ENCODE data around the gene MAN1B1. TPM values are rescaled to one million over a fixed set of nuclear protein-coding genes. Genes with fewer than 3 reads are reported as not detected.

The MAN1B1 gene
- polyA plus RNA-seq, 2 of the 4 experiments (the other 2 are of a cell fraction) = 31.7 to 48.6 TPM

DNA sequence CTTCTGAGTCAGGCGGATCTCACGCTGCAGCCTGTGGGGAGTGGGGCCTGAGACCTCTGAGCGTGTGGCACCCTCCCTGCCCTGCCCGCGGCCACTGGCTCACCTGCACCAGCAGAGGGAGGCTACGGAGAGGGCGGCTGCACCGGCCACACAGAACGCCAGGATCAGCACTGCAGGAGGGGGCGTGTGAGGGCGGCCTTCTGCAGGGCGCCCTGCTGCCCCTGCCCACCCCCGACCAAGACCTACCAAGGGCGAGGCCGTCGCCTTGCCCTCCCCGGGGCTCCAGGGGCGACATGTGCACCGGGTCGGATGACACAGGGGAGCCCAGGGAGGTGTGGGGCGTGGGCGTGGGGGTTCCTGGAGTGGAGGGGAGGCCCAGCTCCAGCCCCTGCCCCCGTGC lies 46.2 kb upstream of the MAN1B1 start:
- Histone ChIP-seq H3K9me3 (no peaks in the 10 kb centered on the region), H3K4me2 (no peak overlapping the region), H3K4me3 (no peak overlapping the region), H3K4me1 (peaks cover 16% of the 10 kb centered on the region), H3K27ac (no peak overlapping the region)
- 85% methylated on average over 14 of the region's 23 CpGs for WGBS (ENCODE audit: missing lambda C conversion rate)
- no peak for FAIRE-seq
- CTCF ChIA-PET = interaction anchor here (8.2 to 20.4 kb wide), 3 partner anchors 17 to 92 kb away, joined by 169 to 282 read pairs (median 207); partner anchors contain the start of genes ABCA2, C8G, FBXW5 and LCN12
- no peak; a peak in 1 of 6 replicates for ATAC-seq
- TF ChIP-seq HEYL (CRISPR knock-in tag; IDR thresholded peaks at IDR 0.05) (no peak), E2F6 (IDR thresholded peaks at IDR 0.05; ENCODE audit: borderline replicate concordance, low read depth) (no peak), RNF2 (IDR thresholded peaks at IDR 0.05; ENCODE audit: borderline replicate concordance, low read depth) (no peak), ZNF302 (CRISPR knock-in tag; IDR thresholded peaks at IDR 0.05) (no peak), RFX5 (IDR thresholded peaks at IDR 0.05) (no peak), KDM1A (IDR thresholded peaks at IDR 0.05; ENCODE audit: low read depth) (no peak), TP53 (CRISPR knock-in tag; IDR thresholded peaks at IDR 0.05) (no peak), EP300 (IDR thresholded peaks at IDR 0.05) (no peak), CHD2 (IDR thresholded peaks at IDR 0.05; ENCODE audit: low read length, partially characterized antibody) (no peak)
- TF ChIP-seq, protein P1, sequence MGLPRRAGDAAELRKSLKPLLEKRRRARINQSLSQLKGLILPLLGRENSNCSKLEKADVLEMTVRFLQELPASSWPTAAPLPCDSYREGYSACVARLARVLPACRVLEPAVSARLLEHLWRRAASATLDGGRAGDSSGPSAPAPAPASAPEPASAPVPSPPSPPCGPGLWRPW (IDR thresholded peaks at IDR 0.05) = no peak
- POLR2A ChIA-PET = no interaction called here
- DNase-seq (ENCODE audit: low read depth in 1 of 2, low spot score in 1 of 2) = no peak

DNA sequence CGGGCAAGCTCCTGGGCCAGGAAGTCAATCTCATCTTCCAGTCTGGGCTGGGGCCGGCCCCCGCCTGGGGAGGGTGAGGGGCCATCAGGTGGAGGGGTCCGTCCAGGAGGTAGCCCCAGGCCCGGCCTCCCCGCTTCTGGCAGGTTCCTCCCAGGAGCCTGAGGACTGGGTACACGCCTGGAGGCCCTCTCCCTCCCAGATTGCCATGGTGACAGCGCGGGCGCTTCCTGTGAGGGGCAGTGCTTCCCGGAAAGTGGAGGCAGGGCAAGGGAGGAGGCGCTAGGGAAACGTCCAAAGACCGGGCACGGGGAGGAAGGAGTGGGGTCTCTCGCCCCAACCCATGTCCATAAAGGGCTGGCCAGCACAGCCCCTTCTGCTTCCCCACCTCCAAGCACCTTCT lies 45.7 kb upstream of the MAN1B1 start:
- DNase-seq (ENCODE audit: low read depth in 1 of 2, low spot score in 1 of 2) = no peak
- Histone ChIP-seq H3K9me3 (no peaks in the 10 kb centered on the region), H3K4me2 (no peak overlapping the region), H3K4me3 (no peak overlapping the region), H3K27ac (no peak overlapping the region), H3K4me1 (peaks cover 15% of the 10 kb centered on the region)
- WGBS (ENCODE audit: missing lambda C conversion rate) = 60% methylated on average over 13 of the region's 16 CpGs
- no peak for TF ChIP-seq E2F6 (IDR thresholded peaks at IDR 0.05; ENCODE audit: borderline replicate concordance, low read depth)
- TF ChIP-seq, protein P2, sequence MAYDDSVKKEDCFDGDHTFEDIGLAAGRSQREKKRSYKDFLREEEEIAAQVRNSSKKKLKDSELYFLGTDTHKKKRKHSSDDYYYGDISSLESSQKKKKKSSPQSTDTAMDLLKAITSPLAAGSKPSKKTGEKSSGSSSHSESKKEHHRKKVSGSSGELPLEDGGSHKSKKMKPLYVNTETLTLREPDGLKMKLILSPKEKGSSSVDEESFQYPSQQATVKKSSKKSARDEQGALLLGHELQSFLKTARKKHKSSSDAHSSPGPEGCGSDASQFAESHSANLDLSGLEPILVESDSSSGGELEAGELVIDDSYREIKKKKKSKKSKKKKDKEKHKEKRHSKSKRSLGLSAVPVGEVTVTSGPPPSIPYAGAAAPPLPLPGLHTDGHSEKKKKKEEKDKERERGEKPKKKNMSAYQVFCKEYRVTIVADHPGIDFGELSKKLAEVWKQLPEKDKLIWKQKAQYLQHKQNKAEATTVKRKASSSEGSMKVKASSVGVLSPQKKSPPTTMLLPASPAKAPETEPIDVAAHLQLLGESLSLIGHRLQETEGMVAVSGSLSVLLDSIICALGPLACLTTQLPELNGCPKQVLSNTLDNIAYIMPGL (CRISPR knock-in tag; IDR thresholded peaks at IDR 0.05; ENCODE audit: borderline replicate concordance) = no peak
- no peak for TF ChIP-seq GATA3 (IDR thresholded peaks at IDR 0.05; ENCODE audit: borderline replicate concordance)
- TF ChIP-seq ESRRA (IDR thresholded peaks at IDR 0.05; ENCODE audit: borderline replicate concordance, low read length) = no peak
- no peak for TF ChIP-seq ELK1 (IDR thresholded peaks at IDR 0.05; ENCODE audit: low read depth, low read length)
- TF ChIP-seq HDAC2 (IDR thresholded peaks at IDR 0.05) = no peak
- TF ChIP-seq NR3C1 (IDR thresholded peaks at IDR 0.05) = no peak
- no peak for TF ChIP-seq TP53 (CRISPR knock-in tag; IDR thresholded peaks at IDR 0.05)
- no peak for TF ChIP-seq HOXA7 (CRISPR knock-in tag; IDR thresholded peaks at IDR 0.05)
- TF ChIP-seq FOSL2 (IDR thresholded peaks at IDR 0.05) = no peak
- no peak for TF ChIP-seq FOSL2 (CRISPR knock-in tag; IDR thresholded peaks at IDR 0.05)
- no peak for TF ChIP-seq BHLHE40 (IDR thresholded peaks at IDR 0.05; ENCODE audit: low read depth, low read length)
- TF ChIP-seq CHD4 (IDR thresholded peaks at IDR 0.05; ENCODE audit: borderline replicate concordance) = no peak
- TF ChIP-seq KDM5A (IDR thresholded peaks at IDR 0.05) = no peak
- no peak for TF ChIP-seq FOXS1 (CRISPR knock-in tag; IDR thresholded peaks at IDR 0.05)
- no peak for TF ChIP-seq PHF8 (IDR thresholded peaks at IDR 0.05; ENCODE audit: borderline replicate concordance, low read depth)
- TF ChIP-seq ZC3H11A (IDR thresholded peaks at IDR 0.05) = no peak
- TF ChIP-seq MYC (IDR thresholded peaks at IDR 0.05; ENCODE audit: borderline replicate concordance, low read length) = no peak
- TF ChIP-seq ZNF302 (CRISPR knock-in tag; IDR thresholded peaks at IDR 0.05) = no peak
- POLR2A ChIA-PET = no interaction called here
- ATAC-seq = no peak
- FAIRE-seq = no peak
- CTCF ChIA-PET = interaction anchor here (4.4 to 20.4 kb wide), 4 partner anchors 13 to 92 kb away, joined by 48 to 282 read pairs (median 188); partner anchors contain the start of genes ABCA2, C8G, FBXW5 and LCN12
